ENCODE measurements around the gene MALRD1.

MALRD1 gene

DNA sequence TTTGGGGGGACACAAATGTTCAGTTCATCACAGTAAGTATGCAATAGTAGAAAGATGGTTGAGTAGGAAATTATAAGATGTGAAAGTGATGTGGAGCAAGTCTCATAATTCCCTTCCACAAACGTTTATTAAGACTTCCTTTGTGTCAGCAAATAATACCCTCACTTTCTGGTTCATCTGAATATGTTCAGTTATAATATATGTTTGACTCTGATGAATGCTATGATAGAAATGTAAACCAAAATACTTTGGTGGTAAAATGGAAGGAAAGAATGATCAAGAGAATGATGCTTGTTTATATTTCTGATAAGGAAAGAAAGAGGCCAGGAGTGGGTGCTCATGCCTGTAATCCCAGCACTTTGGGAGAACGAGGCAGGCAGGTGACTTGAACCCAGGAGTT is 655.9 kb downstream of the MALRD1 start:
- DNase-seq (ENCODE audit: insufficient read length, low spot score) (no peak), FAIRE-seq (no peak)
- TF ChIP-seq PAX5 (IDR thresholded peaks at IDR 0.05; ENCODE audit: insufficient read depth, low read length, severe bottlenecking) = no peak
- no peak for TF ChIP-seq TAF1 (IDR thresholded peaks at IDR 0.05; ENCODE audit: low read depth, low read length)
- no peak for TF ChIP-seq SPI1 (IDR thresholded peaks at IDR 0.05; ENCODE audit: low read depth, low read length)
- TF ChIP-seq POLR2AphosphoS5 (IDR thresholded peaks at IDR 0.05; ENCODE audit: low read depth, low read length) = no peak
- TF ChIP-seq POU2F2 (IDR thresholded peaks at IDR 0.05; ENCODE audit: low read depth, low read length) = no peak
- no peak for TF ChIP-seq POLR2A (IDR thresholded peaks at IDR 0.05; ENCODE audit: low read depth, low read length)

DNA sequence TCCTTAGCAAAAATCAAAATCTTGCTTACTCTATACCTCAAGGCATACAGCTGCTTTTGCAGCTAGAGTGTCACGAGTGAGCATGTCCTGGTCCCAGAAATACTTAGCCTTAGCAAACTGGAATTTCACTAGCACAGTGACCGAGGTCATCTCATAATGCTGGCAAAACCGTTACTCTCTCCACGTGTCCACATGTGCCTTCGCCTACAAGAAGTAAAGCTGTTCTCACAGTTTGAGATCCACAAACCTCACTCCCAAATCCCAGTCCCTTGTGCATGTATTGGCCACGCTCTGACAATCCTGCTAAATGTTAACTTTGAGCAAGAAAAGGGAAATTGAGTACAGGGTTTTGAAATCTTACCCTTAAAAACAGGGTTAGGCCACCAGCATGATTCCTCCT is 656.6 kb downstream of the MALRD1 start:
- DNase-seq (ENCODE audit: insufficient read length, low spot score) = no peak
- no peak for FAIRE-seq
- TF ChIP-seq POU2F2 (IDR thresholded peaks at IDR 0.05; ENCODE audit: low read depth, low read length) (no peak), TAF1 (IDR thresholded peaks at IDR 0.05; ENCODE audit: low read depth, low read length) (no peak), PAX5 (IDR thresholded peaks at IDR 0.05; ENCODE audit: insufficient read depth, low read length, severe bottlenecking) (no peak), POLR2AphosphoS5 (IDR thresholded peaks at IDR 0.05; ENCODE audit: low read depth, low read length) (no peak), SPI1 (IDR thresholded peaks at IDR 0.05; ENCODE audit: low read depth, low read length) (no peak), POLR2A (IDR thresholded peaks at IDR 0.05; ENCODE audit: low read depth, low read length) (no peak)

DNA sequence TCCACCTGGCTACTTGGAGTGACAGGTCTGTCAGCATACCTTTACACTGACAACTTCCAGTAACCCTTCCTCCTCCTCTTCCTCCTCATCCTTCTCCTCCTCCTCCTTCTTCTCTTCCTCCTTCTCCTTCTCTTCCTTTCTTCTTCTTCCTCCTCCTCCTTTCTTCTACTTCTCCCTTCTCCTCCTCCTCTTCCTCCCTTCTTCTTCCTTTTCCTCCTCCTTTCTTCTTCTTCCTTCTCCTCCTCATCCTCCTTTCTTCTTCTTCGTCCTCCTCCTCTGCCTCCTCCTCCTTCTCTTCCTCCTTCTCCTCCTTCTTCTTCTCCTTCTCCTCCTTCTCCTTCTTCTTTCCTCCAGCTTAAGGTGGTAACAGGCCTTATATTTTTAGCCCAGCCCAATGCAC is 658.3 kb downstream of the MALRD1 start:
- FAIRE-seq = no peak
- no peak for TF ChIP-seq POLR2AphosphoS5 (IDR thresholded peaks at IDR 0.05; ENCODE audit: low read depth, low read length)
- no peak for DNase-seq (ENCODE audit: insufficient read length, low spot score)

DNA sequence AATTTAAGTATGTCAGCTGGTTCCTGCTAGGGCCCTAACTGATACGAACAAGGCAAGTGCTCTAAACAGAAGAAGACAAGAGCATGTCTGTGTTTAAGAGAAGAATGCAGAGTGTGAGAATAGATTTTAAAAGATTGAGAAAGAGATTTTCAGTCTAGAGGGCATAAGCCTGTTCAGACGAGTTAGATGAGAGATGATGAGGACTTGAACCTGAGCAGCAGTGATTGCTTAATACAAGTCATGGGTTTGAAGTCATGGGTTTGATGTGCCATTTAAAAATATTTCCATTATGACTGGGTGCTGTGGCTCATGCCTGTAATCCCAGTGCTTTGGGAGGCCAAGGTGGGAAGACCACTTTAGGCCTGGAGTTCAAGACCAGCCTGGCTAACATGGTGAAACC is 658.8 kb downstream of the MALRD1 start:
- DNase-seq (ENCODE audit: insufficient read length, low spot score) = no peak
- no peak for TF ChIP-seq POLR2A (IDR thresholded peaks at IDR 0.05; ENCODE audit: low read depth, low read length)
- TF ChIP-seq POLR2AphosphoS5 (IDR thresholded peaks at IDR 0.05; ENCODE audit: low read depth, low read length) = no peak
- TF ChIP-seq SPI1 (IDR thresholded peaks at IDR 0.05; ENCODE audit: low read depth, low read length) = no peak
- TF ChIP-seq POU2F2 (IDR thresholded peaks at IDR 0.05; ENCODE audit: low read depth, low read length) = no peak
- TF ChIP-seq TAF1 (IDR thresholded peaks at IDR 0.05; ENCODE audit: low read depth, low read length) = no peak
- TF ChIP-seq PAX5 (IDR thresholded peaks at IDR 0.05; ENCODE audit: insufficient read depth, low read length, severe bottlenecking) = no peak
- no peak for FAIRE-seq

DNA sequence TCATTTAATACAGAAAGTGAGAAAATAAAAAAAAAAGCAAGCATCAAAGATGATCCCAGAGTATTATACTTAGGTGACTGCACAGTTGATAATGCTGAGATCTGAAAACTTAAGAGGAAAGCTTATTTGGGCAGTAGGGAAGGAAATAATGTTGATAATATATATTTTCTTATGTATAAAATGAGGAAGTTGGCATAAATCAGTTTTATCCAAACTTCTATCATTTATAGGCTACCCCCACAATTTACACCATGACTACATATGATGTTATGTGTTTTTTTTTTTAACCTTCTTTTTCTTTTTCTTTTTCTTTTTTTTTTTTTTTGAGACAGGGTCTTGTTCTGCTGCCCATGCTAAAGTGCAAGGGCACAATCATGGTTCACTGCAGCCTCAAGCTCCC is 659.4 kb downstream of the MALRD1 start:
- FAIRE-seq = no peak
- DNase-seq (ENCODE audit: insufficient read length, low spot score) = no peak
- TF ChIP-seq PAX5 (IDR thresholded peaks at IDR 0.05; ENCODE audit: insufficient read depth, low read length, severe bottlenecking) (no peak), SPI1 (IDR thresholded peaks at IDR 0.05; ENCODE audit: low read depth, low read length) (no peak), POU2F2 (IDR thresholded peaks at IDR 0.05; ENCODE audit: low read depth, low read length) (no peak), TAF1 (IDR thresholded peaks at IDR 0.05; ENCODE audit: low read depth, low read length) (no peak), POLR2AphosphoS5 (IDR thresholded peaks at IDR 0.05; ENCODE audit: low read depth, low read length) (no peak), POLR2A (IDR thresholded peaks at IDR 0.05; ENCODE audit: low read depth, low read length) (no peak)

DNA sequence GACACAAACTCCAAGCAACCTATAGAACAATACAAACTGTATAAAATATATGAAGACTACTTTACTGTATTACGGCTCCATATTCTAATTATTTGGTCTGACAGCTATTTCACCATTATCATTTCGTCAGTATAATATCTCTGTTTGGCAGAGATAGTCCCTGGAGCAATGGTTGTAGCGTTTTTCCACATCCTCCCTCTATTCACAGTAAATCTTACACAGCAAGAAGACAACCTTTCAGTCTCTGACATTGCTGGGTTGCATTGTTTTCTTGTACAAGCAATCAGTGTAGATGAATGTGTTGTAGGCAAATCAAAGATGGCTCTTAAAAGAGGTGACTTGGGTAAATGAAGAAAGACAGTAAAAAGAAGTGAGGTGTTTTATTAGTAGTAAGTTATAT is 662.0 kb downstream of the MALRD1 start:
- FAIRE-seq (no peak), DNase-seq (ENCODE audit: insufficient read length, low spot score) (no peak)
- TF ChIP-seq POU2F2 (IDR thresholded peaks at IDR 0.05; ENCODE audit: low read depth, low read length) (no peak), TAF1 (IDR thresholded peaks at IDR 0.05; ENCODE audit: low read depth, low read length) (no peak), POLR2A (IDR thresholded peaks at IDR 0.05; ENCODE audit: low read depth, low read length) (no peak), SPI1 (IDR thresholded peaks at IDR 0.05; ENCODE audit: low read depth, low read length) (no peak), PAX5 (IDR thresholded peaks at IDR 0.05; ENCODE audit: insufficient read depth, low read length, severe bottlenecking) (no peak), POLR2AphosphoS5 (IDR thresholded peaks at IDR 0.05; ENCODE audit: low read depth, low read length) (no peak)

GRCh38 chr10:19713159-19713558 is 664.6 kb downstream of the MALRD1 start:
- no peak for TF ChIP-seq POLR2AphosphoS5 (IDR thresholded peaks at IDR 0.05; ENCODE audit: low read depth, low read length)
- TF ChIP-seq POLR2A (IDR thresholded peaks at IDR 0.05; ENCODE audit: low read depth, low read length) = no peak
- no peak for TF ChIP-seq TAF1 (IDR thresholded peaks at IDR 0.05; ENCODE audit: low read depth, low read length)
- TF ChIP-seq SPI1 (IDR thresholded peaks at IDR 0.05; ENCODE audit: low read depth, low read length) = no peak
- no peak for TF ChIP-seq PAX5 (IDR thresholded peaks at IDR 0.05; ENCODE audit: insufficient read depth, low read length, severe bottlenecking)
- TF ChIP-seq POU2F2 (IDR thresholded peaks at IDR 0.05; ENCODE audit: low read depth, low read length) = no peak
- DNase-seq (ENCODE audit: insufficient read length, low spot score) (no peak), FAIRE-seq (no peak)

- FAIRE-seq (no peak), DNase-seq (ENCODE audit: insufficient read length, low spot score) (no peak)
- no peak for TF ChIP-seq TAF1 (IDR thresholded peaks at IDR 0.05; ENCODE audit: low read depth, low read length)
- TF ChIP-seq SPI1 (IDR thresholded peaks at IDR 0.05; ENCODE audit: low read depth, low read length) = no peak
- TF ChIP-seq PAX5 (IDR thresholded peaks at IDR 0.05; ENCODE audit: insufficient read depth, low read length, severe bottlenecking) = no peak
- no peak for TF ChIP-seq POU2F2 (IDR thresholded peaks at IDR 0.05; ENCODE audit: low read depth, low read length)
- no peak for TF ChIP-seq POLR2A (IDR thresholded peaks at IDR 0.05; ENCODE audit: low read depth, low read length)
- TF ChIP-seq POLR2AphosphoS5 (IDR thresholded peaks at IDR 0.05; ENCODE audit: low read depth, low read length) = no peak
Measured at GRCh38 chr10:19713800-19714525, 665.4 kb downstream of the MALRD1 start.

- TF ChIP-seq POLR2A (IDR thresholded peaks at IDR 0.05; ENCODE audit: low read depth, low read length) (no peak), POU2F2 (IDR thresholded peaks at IDR 0.05; ENCODE audit: low read depth, low read length) (no peak), SPI1 (IDR thresholded peaks at IDR 0.05; ENCODE audit: low read depth, low read length) (no peak), POLR2AphosphoS5 (IDR thresholded peaks at IDR 0.05; ENCODE audit: low read depth, low read length) (no peak), TAF1 (IDR thresholded peaks at IDR 0.05; ENCODE audit: low read depth, low read length) (no peak), PAX5 (IDR thresholded peaks at IDR 0.05; ENCODE audit: insufficient read depth, low read length, severe bottlenecking) (no peak)
- DNase-seq (ENCODE audit: insufficient read length, low spot score) = no peak
- no peak for FAIRE-seq
Measured at GRCh38 chr10:19719284-19719683, 670.7 kb downstream of the MALRD1 start.

GRCh38 chr10:19724287-19724686 is 675.7 kb downstream of the MALRD1 start:
- TF ChIP-seq PAX5 (IDR thresholded peaks at IDR 0.05; ENCODE audit: insufficient read depth, low read length, severe bottlenecking) = no peak
- TF ChIP-seq TAF1 (IDR thresholded peaks at IDR 0.05; ENCODE audit: low read depth, low read length) = no peak
- no peak for TF ChIP-seq SPI1 (IDR thresholded peaks at IDR 0.05; ENCODE audit: low read depth, low read length)
- TF ChIP-seq POLR2A (IDR thresholded peaks at IDR 0.05; ENCODE audit: low read depth, low read length) = no peak
- no peak for TF ChIP-seq POU2F2 (IDR thresholded peaks at IDR 0.05; ENCODE audit: low read depth, low read length)
- no peak for TF ChIP-seq POLR2AphosphoS5 (IDR thresholded peaks at IDR 0.05; ENCODE audit: low read depth, low read length)
- no peak for FAIRE-seq
- no peak for DNase-seq (ENCODE audit: insufficient read length, low spot score)

Data from GM12891 (cell line).